Retinal pigment epithelial cell (primary cell): ENCODE data around the gene CACNG4.

Source experiments
- DNase-seq: peaks from one replicate; pipeline ENCODE4 v3.0.0-alpha.2; 2010; ENCODE audit warnings: low read depth
- H3K4me3 ChIP-seq: 2 replicates; pipeline ENCODE4 v1.5.1; 2011; ENCODE audit warnings: mild to moderate bottlenecking, low read length, control low read depth, moderate library complexity
- TF ChIP-seq, protein P1 (sequence below): conservative IDR thresholded peaks from 2 replicates; pipeline ENCODE4 v1.5.1; 2011; ENCODE audit warnings: low read depth, low read length, control low read depth, inconsistent platforms

Gene CACNG4

DNA sequence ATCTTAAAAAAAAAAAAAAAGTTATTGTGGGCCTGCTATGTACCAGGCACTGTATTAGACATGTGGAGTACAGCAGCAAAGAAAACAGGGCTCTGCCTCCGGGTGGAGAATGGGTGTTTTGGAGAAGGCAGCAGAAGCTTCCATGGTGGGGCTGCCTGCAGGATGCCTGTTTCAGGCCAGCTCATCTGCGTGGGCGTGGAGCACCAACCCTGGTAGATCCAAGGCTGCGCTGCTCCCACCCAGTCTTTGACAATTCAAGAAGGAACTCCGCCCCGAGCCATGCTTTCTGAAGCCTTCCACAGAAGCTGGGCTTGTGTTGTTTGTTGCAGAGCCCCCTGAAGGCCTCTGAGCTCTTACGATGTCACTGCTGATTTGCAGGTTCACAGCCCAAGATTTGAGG is 56.7 kb downstream of the CACNG4 start:
- TF ChIP-seq, protein P1, sequence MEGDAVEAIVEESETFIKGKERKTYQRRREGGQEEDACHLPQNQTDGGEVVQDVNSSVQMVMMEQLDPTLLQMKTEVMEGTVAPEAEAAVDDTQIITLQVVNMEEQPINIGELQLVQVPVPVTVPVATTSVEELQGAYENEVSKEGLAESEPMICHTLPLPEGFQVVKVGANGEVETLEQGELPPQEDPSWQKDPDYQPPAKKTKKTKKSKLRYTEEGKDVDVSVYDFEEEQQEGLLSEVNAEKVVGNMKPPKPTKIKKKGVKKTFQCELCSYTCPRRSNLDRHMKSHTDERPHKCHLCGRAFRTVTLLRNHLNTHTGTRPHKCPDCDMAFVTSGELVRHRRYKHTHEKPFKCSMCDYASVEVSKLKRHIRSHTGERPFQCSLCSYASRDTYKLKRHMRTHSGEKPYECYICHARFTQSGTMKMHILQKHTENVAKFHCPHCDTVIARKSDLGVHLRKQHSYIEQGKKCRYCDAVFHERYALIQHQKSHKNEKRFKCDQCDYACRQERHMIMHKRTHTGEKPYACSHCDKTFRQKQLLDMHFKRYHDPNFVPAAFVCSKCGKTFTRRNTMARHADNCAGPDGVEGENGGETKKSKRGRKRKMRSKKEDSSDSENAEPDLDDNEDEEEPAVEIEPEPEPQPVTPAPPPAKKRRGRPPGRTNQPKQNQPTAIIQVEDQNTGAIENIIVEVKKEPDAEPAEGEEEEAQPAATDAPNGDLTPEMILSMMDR, result no peak
- DNase-seq, result no peak
- H3K4me3 ChIP-seq, result no peak overlapping the region

DNA sequence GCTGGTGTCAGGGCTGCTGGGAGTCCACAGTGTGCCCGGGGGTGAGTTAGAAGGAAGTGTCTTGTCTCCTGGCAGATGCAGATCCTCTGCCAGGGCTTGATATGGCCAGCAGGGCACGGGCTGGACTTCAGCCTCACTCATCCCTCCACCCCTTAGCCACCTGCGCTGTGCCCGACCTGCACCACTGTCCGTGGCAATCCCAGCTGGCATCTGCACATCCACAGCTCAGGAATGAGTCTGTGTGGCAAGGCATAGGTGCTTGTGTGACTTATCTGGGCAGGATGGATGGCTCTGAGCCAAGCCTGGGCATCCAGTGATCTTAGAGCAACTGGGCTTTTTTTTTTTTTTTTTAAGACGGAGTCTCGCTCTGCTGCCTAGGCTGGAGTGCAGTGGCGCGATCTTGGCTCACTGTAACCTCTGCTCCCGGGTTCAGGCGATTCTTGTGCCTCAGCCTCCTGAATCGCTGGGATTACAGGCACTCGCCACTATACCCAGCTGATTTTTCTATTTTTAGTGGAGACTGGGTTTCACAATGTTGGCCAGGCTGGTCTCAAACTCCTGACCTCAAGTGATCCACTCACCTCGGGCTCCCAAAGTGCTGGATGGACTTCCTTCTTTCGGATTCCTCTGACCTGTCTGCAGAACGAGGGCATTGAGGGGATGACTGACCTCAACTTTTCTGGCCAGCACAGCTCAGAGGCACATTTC is 57.4 kb downstream of the CACNG4 start:
- H3K4me3 ChIP-seq, result no peak overlapping the region
- no peak for DNase-seq
- TF ChIP-seq, protein P1, result no peak

DNA sequence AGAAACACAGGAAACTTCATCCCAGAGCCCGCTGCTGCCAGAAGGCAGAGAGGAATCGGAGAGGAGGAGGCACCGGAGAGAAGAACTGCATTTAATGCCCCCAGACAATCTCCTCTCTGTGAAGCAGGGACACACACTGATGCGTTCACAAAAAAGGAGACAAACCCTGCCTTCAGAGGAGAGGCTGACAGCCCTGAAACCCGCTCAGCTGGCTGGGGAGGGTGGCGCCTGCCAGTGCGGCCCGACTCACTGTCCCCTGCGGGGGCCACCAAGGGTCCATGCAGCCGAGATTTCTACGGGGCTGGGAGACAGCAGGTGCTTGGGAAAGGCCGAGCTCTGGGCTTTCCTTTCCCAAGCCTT is 57.9 kb downstream of the CACNG4 start:
- DNase-seq, result no peak

DNA sequence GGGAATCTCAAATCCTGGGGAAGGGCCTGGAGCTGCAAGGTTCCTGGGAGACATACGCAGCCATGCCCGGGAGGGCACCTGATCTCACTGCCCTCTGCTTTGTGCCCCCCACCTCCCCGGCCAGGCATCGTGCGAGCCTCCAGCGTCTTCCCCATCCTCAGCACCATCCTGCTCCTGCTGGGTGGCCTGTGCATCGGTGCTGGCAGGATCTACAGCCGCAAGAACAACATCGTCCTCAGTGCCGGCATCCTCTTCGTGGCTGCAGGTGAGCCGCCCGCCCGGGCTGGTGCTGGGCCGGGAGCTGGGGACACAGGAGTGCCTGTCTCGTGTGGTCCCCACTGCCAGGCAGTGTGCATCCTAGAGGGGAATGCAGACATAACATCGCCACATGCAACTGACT is 60.2 kb downstream of the CACNG4 start:
- no peak for DNase-seq
- no peak overlapping the region for H3K4me3 ChIP-seq
- TF ChIP-seq, protein P1, result no peak

More for the DNA sequence above, 57.9 kb downstream of the CACNG4 start:
- H3K4me3 ChIP-seq, result no peak overlapping the region
- TF ChIP-seq, protein P1, result no peak

DNA sequence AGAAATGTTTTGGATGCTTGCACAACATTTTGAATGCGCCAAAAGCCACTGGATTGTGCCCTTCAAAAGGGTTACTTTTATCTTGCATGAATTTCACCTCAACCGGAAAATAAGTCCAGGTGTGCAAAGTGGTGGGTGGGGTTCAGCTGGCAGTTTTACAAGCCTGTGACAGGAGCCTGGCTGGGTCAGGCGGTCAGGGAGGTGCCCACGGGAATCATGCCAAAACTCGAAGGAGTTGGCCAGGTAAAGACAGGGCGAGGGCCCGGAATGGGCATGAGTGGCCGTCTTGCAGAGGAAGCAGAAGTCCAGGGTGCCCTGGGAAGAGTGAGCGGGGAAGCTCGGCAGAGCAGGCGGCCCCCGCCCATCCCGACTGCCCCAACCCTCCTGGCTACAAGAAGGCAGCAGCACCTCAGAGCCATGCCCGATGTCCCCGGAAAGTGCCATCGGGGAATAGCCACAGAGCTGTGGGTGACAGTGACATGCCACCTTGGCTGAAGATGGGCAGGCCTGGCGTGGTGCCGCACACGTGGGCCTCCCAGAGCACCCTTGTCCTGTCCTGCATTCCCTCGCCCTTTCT is 60.8 kb downstream of the CACNG4 start:
- TF ChIP-seq, protein P1, result no peak
- H3K4me3 ChIP-seq, result no peak overlapping the region
- DNase-seq, result no peak

DNA sequence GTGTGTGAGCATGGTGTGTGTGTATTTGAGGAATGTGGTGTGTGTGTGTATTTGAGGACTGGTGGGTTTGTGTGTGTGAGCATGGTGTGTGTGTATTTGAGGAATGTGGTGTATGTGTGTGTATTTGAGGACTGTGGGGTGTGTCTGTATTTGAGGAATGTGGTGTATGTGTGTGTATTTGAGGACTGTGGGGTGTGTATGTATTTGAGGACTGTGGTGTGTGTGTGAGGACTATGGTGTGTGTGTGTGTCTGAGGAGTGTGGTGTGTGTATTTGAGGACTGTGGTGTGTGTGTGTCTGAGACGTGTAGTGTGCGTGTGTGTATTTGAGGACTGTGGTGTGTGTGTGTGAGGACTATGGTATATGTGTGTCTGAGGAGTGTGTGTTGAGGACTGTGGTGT is 61.8 kb downstream of the CACNG4 start:
- no peak for DNase-seq
- TF ChIP-seq, protein P1, result no peak
- H3K4me3 ChIP-seq, result no peak overlapping the region

DNA sequence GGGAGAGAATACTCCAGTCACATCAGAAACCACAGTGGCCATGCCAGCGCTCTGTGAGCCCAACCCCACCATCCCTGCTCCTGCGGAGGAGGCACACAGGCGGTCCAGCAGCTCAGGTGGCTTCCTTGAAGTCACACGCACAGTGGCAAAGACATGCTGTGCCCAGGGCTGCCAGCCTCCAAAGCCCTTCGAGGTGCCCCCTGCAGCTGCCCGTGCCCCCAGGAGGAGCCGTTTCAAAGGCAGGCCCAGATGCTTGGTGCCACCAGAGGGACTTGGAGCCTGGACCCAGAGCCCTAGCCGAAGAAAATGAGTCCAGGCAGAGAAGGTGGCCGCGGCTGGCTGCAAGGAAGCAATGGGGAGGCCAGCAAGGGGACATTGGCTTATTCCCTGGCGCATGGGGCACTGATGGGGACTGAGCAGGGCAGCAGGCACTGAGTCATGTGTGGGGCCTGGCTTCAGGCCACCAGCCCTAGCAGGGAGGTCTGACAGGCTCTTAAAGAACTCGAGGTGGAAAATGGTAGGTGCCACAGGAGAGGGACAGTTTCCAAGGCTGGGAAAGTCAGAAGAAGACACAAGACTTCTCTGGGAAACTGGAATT is 62.6 kb downstream of the CACNG4 start:
- no peak overlapping the region for H3K4me3 ChIP-seq
- TF ChIP-seq, protein P1, result no peak
- DNase-seq, result peak; percentile 33
